Skeletal muscle cell (primary cell): ENCODE measurements around the gene NDUFA13.
A peak's percentile ranks its signal among the peaks of the same experiment; 100 is the strongest.

Source experiments
- DNase-seq: peaks from one replicate; pipeline ENCODE4 v3.0.0-alpha.2; 2010; ENCODE audit warnings: low read depth
- H3K4me3 ChIP-seq: 2 replicates; pipeline ENCODE4 v1.5.1; 2011; ENCODE audit warnings: low read depth, mild to moderate bottlenecking, control low read depth, low read length, moderate library complexity

NDUFA13 gene

DNA sequence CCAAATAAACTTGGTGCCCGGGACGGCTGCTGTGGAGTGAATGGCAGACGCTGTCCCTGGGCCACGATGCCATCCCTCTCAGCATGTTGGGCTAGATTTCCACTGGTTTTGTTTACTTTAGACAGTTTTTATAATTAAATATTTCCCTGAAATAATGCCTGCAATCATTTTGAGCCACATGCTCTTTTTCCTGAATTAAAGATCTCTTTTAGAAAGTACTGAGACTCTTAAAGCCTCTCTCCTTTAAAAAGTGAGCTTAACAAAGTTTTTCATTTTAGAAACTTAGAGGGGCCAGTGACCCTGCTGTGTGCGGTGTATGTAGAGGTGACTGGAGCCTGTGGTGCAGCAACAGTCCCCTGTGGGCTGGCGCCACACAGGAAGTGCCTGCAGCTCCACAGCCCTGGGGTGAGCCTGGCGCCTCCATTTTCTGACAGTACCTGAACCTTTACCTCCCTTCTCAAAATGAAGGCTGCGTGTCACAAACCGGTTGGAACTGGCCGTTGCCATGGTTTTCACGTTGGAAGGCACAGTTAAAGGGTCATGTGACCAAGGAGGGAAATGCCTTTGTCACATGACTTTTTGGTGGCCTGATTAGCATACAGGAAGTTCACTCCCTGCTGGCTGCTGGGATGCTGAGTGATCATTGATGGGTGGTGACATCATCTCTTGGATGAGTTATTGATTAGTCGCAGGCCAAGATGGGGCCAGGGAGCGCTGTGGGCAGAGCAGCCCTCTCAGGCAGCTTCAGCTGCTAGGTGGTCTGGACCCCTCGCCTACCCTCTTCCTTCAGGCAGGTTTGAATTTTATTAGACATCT lies 26.9 kb upstream of the NDUFA13 start:
- peak; percentile 79 for DNase-seq
- H3K4me3 ChIP-seq, result no peak overlapping the region

GRCh38 chr19:19489804-19490204 lies 26.2 kb upstream of the NDUFA13 start:
- H3K4me3 ChIP-seq, result no peak overlapping the region
- DNase-seq, result no peak

DNA sequence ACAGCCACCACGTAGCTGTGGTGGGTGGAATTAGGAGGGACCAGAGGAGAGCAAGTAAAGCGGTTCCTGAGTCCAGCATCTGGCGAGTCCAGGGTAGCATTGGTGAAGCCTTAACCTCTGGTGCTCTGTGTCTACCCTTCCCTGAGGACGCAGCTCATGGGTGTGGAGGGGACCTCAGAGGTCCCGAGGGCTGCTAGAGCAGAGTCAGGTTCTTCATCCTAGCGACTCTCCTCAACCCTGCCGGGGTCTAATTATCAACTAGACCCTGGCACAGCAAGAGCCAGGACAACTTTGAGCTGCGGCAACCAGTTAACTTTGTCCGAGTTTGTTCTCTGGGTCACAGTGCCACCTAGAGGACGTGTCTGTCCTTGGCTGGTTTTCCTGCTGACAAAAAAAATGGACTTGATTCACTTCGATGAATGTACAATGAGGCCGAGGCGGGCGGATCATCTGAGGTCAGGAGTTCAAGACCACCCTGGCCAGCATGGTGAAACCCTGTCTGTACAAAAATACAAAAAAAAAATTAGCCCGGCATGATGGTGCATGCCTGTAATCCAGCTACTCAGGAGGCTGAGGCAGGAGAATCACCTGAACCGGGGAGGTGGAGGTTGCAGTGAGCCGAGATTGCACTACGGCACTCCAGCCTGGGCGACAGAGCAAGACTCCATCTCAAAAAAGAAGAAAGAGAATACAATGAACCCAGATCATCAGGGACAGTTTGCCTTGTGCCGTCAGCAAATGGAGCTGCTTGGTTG lies 25.6 kb upstream of the NDUFA13 start:
- peak; percentile 36 for DNase-seq
- no peak overlapping the region for H3K4me3 ChIP-seq

DNA sequence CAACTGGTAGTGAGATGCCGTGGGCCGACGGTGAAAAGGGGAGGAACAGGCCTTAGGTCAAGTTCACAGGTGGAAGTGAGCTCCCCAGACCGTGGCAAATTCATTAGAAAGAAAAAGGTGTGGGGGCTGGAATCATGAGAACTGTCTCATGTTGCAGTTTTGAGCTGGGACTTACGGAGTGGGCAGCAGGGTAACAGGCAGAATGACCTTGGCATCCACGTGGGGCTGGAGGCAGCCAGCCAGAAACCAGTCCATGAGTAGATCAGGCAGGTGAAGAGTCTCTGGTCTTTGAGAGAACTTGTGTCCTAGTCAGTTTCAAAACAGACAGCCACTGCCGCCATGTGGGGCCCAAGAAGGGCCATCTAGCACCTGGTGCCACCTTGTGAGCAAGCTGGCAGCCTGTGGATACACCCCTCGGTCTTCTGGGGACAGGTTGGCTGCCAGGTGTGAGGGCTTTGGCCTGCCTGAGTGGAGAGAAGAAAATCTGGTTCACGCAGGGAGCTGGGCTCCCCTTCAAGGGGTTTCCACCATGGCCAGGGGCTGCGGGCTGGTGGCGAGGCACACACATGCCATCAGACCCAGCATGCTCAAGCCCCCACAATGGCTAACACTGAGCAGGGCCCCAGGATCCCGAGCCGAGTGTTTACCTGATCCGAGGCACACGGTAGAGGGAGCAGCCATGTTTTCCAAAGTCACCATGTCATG lies 24.6 kb upstream of the NDUFA13 start:
- H3K4me3 ChIP-seq, result no peak overlapping the region

DNA sequence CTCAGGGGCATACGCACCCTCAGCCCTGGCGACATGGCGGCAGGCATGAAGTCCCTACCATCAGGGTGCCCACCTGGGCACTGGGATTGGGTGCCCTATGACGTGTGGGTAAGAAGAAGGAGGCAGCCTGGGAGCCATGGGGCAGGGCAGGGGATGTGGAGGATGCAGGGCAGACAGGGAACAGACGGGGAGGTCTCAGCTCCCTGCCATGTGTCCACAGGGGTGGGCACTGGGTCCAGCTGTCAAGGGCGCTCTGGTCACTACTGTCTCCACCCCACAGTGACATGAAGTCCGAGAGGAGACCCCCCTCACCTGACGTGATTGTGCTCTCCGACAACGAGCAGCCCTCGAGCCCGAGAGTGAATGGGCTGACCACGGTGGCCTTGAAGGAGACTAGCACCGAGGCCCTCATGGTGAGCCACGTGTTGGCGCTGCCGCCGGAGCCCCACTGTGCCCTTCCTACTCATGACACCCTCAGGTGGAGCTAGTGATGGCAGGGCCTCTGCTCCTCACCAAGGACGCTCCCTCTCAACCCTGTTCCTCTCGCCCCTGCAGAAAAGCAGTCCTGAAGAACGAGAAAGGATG lies 23.9 kb upstream of the NDUFA13 start:
- no peak for DNase-seq
- H3K4me3 ChIP-seq, result no peak overlapping the region

More for the DNA sequence above, 24.6 kb upstream of the NDUFA13 start:
- no peak for DNase-seq

DNA sequence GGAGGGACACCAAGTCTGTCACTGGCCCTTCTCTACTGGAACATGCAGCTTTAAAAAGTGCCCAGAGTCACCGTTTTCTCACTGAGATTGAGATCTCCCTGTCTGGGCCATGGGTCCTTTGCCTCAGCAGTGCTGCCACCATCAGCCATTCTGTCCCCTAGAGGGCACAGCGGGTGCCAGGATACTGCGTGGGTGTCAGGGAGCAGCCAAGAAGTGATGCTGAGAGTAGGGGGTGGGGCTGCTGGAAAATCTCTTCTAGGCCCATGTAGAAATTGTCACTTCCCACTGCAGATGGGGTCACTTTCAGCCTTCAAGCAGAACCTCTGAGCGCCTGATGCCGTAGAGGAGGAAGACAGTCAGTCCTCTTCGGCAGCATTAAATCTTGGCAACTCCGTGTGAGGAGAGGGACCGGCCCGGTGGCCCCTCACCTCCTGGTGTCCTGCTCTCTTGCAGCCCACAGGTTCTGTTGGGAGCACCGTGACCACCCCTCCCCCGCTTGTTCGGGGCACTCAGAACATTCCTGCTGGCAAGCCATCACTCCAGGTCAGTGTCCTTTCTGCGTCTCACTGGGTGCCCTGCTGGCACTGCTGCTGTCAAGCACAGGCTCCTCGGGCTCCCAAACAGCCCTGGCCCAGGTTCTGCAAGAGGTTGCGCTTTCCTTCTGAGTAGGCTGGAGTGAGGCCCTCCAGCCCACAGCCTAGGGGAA lies 22.0 kb upstream of the NDUFA13 start:
- no peak for DNase-seq
- H3K4me3 ChIP-seq, result no peak overlapping the region

GRCh38 chr19:19495614-19496603 lies 20.1 kb upstream of the NDUFA13 start:
- no peak for DNase-seq
- no peak overlapping the region for H3K4me3 ChIP-seq

DNA sequence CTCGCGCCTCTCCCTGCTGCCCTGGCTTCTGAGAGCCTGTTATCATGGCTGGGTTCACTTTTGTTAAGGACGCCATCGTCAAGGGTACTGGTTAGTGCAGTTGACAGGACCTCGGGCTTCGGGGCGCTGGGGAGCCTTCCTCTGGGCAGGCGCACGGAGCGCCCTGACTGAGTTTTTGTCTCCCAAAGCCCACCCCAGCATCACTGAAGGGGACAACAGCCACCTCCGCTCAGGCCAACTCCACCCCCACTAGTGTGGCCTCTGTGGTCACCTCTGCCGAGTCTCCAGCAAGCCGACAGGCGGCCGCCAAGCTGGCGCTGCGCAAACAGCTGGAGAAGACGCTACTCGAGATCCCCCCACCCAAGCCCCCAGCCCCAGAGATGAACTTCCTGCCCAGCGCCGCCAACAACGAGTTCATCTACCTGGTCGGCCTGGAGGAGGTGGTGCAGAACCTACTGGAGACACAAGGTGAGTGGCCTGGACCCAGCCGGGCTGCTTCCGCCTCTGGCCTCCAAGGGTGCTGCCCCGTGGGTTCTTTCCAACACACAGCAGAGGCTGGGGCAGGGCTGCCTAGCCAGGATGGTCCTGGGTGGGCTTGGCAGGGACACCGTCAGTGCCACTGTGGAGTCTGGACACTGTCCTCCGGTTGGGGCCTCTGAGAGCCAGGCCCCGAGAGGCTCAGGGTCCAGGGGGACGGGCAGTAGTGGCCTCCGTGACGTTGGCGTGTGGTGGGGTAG lies 17.6 kb upstream of the NDUFA13 start:
- no peak for DNase-seq
- H3K4me3 ChIP-seq, result no peak overlapping the region

- DNase-seq, result no peak
- no peak overlapping the region for H3K4me3 ChIP-seq
These were observed 16.6 kb upstream of the NDUFA13 start for GRCh38 chr19:19499272-19499995.

DNA sequence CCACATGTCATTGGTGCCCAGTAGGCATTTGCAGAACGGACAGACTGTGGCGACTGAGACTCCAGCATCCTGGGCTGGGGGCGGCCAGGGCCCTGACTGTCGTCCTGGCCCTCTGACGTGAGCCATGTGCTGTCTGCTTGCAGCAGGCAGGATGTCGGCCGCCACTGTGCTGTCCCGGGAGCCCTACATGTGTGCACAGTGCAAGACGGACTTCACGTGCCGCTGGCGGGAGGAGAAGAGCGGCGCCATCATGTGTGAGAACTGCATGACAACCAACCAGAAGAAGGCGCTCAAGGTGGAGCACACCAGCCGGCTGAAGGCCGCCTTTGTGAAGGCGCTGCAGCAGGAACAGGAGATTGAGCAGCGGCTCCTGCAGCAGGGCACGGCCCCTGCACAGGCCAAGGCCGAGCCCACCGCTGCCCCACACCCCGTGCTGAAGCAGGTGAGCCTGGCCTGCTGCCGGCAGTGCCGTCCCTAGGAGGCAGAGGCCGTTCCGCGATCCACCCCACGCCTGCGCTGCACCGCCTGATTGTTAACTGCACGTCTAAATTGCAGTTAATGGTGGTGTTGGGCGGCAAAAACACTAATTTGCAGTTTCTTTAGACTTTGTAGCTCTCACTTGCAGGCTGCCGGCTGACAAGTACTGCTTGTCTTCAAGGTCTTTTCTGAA lies 14.9 kb upstream of the NDUFA13 start:
- H3K4me3 ChIP-seq, result no peak overlapping the region
- DNase-seq, result no peak

GRCh38 chr19:19501798-19502197 lies 14.2 kb upstream of the NDUFA13 start:
- H3K4me3 ChIP-seq, result no peak overlapping the region
- no peak for DNase-seq

- H3K4me3 ChIP-seq, result no peak overlapping the region
- no peak for DNase-seq
These were observed 13.7 kb upstream of the NDUFA13 start for GRCh38 chr19:19502281-19502680.

DNA sequence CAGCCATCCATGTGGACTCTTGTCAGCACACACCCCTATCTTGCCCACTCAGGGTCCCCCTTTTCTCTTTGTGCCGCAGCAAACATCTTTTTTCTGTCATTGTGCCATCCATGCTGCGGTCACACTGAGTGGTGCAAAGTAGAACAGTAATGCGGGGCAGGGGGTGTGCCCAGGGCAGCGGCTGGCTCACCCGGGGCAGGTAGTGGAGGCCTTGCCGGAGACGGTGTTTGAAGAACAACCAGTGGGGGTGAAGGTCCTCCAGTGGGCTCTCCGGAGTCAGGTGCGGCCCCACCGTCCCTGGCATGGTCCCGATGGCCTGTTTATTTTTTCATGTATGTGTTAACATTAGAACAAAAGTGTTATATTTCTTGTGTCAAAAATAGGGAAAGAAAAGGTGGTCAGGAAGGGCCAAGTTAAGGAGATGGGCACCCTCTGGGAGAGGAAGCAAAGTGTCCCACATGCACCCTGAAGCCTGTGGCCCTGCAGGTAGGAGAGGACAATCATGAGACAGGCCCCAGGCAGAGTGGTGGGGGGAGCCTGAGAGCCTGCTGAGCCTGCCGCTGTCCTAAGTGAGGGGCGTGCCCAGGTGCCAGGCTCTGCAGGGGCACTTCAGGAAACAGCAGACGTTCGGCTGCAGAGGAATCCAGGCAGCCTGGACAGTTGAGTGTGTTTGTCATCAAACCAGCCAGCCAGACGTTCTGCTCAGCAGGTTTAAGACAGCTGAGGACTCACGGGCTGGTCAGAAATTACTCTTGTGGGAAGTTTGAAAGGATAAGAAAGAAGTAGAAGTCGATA lies 13.0 kb upstream of the NDUFA13 start:
- no peak for DNase-seq
- H3K4me3 ChIP-seq, result no peak overlapping the region

DNA sequence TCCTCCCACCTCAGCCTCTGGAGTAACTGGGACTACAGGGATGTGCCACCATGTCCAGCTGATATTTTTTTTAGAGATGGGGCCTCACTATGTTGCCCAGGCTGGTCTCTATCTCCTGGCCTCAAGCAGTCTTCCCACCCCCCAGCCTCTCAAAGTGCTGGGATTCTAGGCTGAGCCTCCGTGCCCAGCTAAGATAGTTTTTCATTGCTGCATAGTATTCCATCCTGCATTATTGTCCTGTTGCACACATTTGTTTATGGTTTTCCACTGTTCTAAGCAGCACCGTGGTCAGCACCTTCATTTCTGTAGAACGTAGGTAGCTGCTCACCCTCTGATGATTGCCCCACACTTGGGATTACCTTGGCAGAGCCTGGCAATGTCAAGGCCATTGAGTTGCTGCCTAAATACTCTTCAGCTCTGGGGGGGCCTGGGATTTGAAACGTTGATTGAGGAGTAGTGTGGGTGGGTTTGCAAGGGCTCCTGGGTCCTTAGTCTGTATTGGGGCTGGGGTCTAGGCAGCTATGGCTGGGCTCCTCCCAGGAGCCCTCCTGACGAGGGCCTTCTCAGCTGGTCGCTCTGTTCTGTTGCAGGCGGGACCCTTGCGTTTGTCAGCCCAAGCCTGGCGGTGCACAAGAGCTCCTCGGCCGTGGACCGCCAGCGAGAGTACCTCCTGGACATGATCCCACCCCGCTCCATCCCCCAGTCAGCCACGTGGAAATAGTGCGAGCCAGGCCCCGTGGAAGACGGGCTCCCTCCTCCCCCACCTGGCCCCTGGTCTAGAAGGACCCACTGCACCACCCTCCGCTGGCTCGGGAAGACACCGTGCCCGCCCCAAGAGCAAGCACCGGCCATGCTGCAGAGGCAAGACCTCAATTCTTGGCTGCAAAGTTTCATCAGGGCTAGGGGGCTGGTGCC lies 11.0 kb upstream of the NDUFA13 start:
- DNase-seq, result no peak
- H3K4me3 ChIP-seq, result no peak overlapping the region
